Body of pancreas (tissue), 4 donors: ENCODE data around the gene CMIP. TPM values are rescaled to one million over a fixed set of nuclear protein-coding genes. Genes with fewer than 3 reads are reported as not detected.

Source experiments
- ATAC-seq: fragments of 150-250 bp; one replicate; pipeline ENCODE4 v1.9.1; 2016
- DNase-seq, 4 donors: peaks; one replicate each; pipeline ENCODE4 v3.0.0-alpha.2; 2019
- H3K27ac ChIP-seq, 4 donors: fragments of 200-600 bp; sonication (generic); 1 replicate in 3 of 4; 2 replicates in 1 of 4; pipeline versions ENCODE4 v1.5.1 to v1.6.1; 2016 to 2019; ENCODE audit warnings: mild to moderate bottlenecking in 1 of 4, mixed read lengths in 1 of 4, moderate library complexity in 1 of 4
- H3K27me3 ChIP-seq, 2 donors: fragments of 200-600 bp; sonication (generic); one replicate each; pipeline ENCODE4 v1.6.0; 2016; ENCODE audit warnings: mild to moderate bottlenecking in 1 of 2
- H3K36me3 ChIP-seq, 2 donors: fragments of 200-600 bp; sonication (generic); replicated peaks in 1 of 2; 2 replicates each; pipeline ENCODE4 v1.5.1; 2016; ENCODE audit warnings: low read depth in 2 of 2; ENCODE audit not compliant: insufficient read depth in 1 of 2
- H3K4me1 ChIP-seq: fragments of 200-600 bp; sonication (generic); one replicate; pipeline ENCODE4 v1.6.0; 2016
- H3K4me3 ChIP-seq, 2 donors: fragments of 200-600 bp; sonication (generic); 1 replicate in 1 of 2; 2 replicates in 1 of 2; pipeline ENCODE4 v1.5.1; 2016 to 2019
- H3K9me3 ChIP-seq, 3 donors: fragments of 200-600 bp; sonication (generic); 1 replicate in 2 of 3; 2 replicates in 1 of 3; pipeline ENCODE4 v1.5.1; 2016
- CTCF ChIP-seq, 7 experiments: fragments of 450-650 bp in 4 of 7; fragments of 200-600 bp in 3 of 7; sonication (generic) in 3 of 7; IDR thresholded peaks; one replicate each; pipeline ENCODE4 v1.5.1; 2016 to 2019; ENCODE audit warnings: antibody characterized with exemption in 7 of 7
- POLR2A ChIP-seq, 3 donors: fragments of 450-650 bp; IDR thresholded peaks; one replicate each; pipeline ENCODE4 v1.6.1; 2016; ENCODE audit warnings: antibody characterized with exemption in 3 of 3, mild to moderate bottlenecking in 2 of 3
- WGBS, 2 donors: methylation state at CpG; one replicate each; pipeline ENCODE4 v1.1.5; 2017; 5-methylcytosine and 5-hydroxymethylcytosine counted together
- intact Hi-C: fragments of 100-400 bp; cut with DNase I; formaldehyde crosslinking; loops from one replicate; pipeline ENCODE4 v1.15.1; 2023
- total RNA-seq, 2 donors: library from RNA; depleted of rRNA; stranded (reverse); fragments of >200 nt; gene quantifications; one replicate each; pipeline ENCODE4 v1.1.0, GENCODE V29; 2016

Gene CMIP
- total RNA-seq, 2 donors from 2014 or later: 18.7 to 18.8 TPM

- no peak for ATAC-seq
- Histone ChIP-seq H3K4me3 (no peak overlapping the region), H3K27me3 (no peaks in the 10 kb centered on the region), H3K9me3 (no peaks in the 10 kb centered on the region), H3K27ac (no peak overlapping the region), H3K4me1 (peaks cover 18% of the 10 kb centered on the region), H3K36me3 (no peaks in the 10 kb centered on the region)
- DNase-seq: no peak
- intact Hi-C loops: no loop called here
- WGBS, 2 donors: 87 to 89% methylated on average over 8 to 11 of the region's 11 CpGs
- TF ChIP-seq CTCF (IDR thresholded peaks at IDR 0.05) (no peak), POLR2A (IDR thresholded peaks at IDR 0.05) (no peak)
Measured at GRCh38 chr16:81586977-81587625, 142.5 kb downstream of the CMIP start.

GRCh38 chr16:81587626-81588160, 143.1 kb downstream of the CMIP start:
- ATAC-seq: no peak
- H3K4me1 ChIP-seq: peaks cover 18% of the 10 kb centered on the region
- no peaks in the 10 kb centered on the region for H3K36me3 ChIP-seq
- intact Hi-C loops: no loop called here
- no peaks in the 10 kb centered on the region for H3K27me3 ChIP-seq
- TF ChIP-seq CTCF (IDR thresholded peaks at IDR 0.05) (no peak), POLR2A (IDR thresholded peaks at IDR 0.05) (no peak)
- WGBS, 2 donors: 86 to 89% methylated on average over 12 of the region's 12 CpGs
- H3K27ac ChIP-seq: no peak overlapping the region
- no peak overlapping the region for H3K4me3 ChIP-seq
- no peaks in the 10 kb centered on the region for H3K9me3 ChIP-seq
- no peak for DNase-seq

- no peak for TF ChIP-seq CTCF (IDR thresholded peaks at IDR 0.05)
- TF ChIP-seq POLR2A (IDR thresholded peaks at IDR 0.05): no peak
- Histone ChIP-seq H3K36me3 (no peaks in the 10 kb centered on the region), H3K9me3 (no peaks in the 10 kb centered on the region), H3K27ac (no peak overlapping the region), H3K4me3 (no peak overlapping the region), H3K27me3 (no peaks in the 10 kb centered on the region), H3K4me1 (peaks cover 10% of the 10 kb centered on the region)
- 86 to 91% methylated on average over 17 of the region's 17 CpGs for WGBS, 2 donors
- DNase-seq (no peak), ATAC-seq (no peak)
- intact Hi-C loops: no loop called here
Measured at GRCh38 chr16:81588326-81589081, 143.9 kb downstream of the CMIP start.

GRCh38 chr16:81589975-81590650, 145.5 kb downstream of the CMIP start:
- Histone ChIP-seq H3K27me3 (no peaks in the 10 kb centered on the region), H3K27ac (no peak overlapping the region), H3K36me3 (no peaks in the 10 kb centered on the region), H3K4me3 (no peak overlapping the region), H3K4me1 (peaks cover 8% of the 10 kb centered on the region), H3K9me3 (no peaks in the 10 kb centered on the region)
- WGBS, 2 donors: 81 to 96% methylated on average over 13 of the region's 13 CpGs
- ATAC-seq: no peak
- TF ChIP-seq POLR2A (IDR thresholded peaks at IDR 0.05): no peak
- no peak for TF ChIP-seq CTCF (IDR thresholded peaks at IDR 0.05)
- intact Hi-C loops: no loop called here
- no peak for DNase-seq
